ENCODE measurements around the gene MAP3K14. TPM values are rescaled to one million over a fixed set of nuclear protein-coding genes. Genes with fewer than 3 reads are reported as not detected.

Gene MAP3K14
- total and polyA plus RNA-seq, 10 of the 15 experiments (the other 5 are each of a cell fraction or from before 2014, with no cell fraction given), result 2.1 to 33.3 (median 19.7) TPM

DNA sequence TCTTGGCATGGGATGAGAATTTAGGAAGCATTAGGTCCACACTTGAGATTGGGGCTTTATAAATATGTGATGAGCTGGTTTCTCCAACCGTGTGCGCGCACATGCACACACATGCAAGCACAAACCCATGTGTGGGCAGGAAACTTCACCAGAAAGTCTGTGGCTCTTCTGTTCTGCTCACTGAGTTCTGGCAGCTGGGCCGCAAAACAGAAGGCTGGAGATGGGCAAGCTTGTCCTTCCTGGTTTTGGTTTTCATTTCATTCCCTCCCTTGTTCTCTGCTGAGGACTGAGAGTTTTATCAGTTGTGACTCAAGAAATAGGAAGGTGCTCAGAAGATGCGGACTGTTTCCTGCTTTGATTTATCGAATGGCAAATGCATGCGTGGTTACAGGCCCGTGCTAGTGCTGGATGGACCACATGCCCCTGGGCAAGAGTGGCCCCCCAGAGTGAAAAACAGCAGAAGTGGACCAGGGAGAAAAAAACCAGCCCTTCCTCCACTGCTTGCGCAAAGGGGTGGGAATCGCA lies 14.1 kb downstream of the MAP3K14 start (continued):
- TF ChIP-seq LARP7 (IDR thresholded peaks at IDR 0.05) (no peak), POLR2AphosphoS5 (IDR thresholded peaks at IDR 0.05; ENCODE audit: low read length) (peak; percentile 48), TCF12 (IDR thresholded peaks at IDR 0.05; ENCODE audit: low read depth, low read length) (peak; percentile 93), ZSCAN29 (IDR thresholded peaks at IDR 0.05) (no peak), HCFC1 (IDR thresholded peaks at IDR 0.05; ENCODE audit: low read length) (no peak), FOXM1 (IDR thresholded peaks at IDR 0.05; ENCODE audit: low read depth, low read length) (peak; percentile 15; the same call in 1 of the 2 replicates), SREBF2 (IDR thresholded peaks at IDR 0.05; ENCODE audit: low read length) (no peak), SREBF1 (IDR thresholded peaks at IDR 0.05; ENCODE audit: low read length) (no peak), EGR1 (IDR thresholded peaks at IDR 0.05; ENCODE audit: borderline replicate concordance in 1 of 2, low read depth in 2 of 2, low read length in 2 of 2) (peak in 1 of 2 experiments; percentile 34; a peak in 1 of 3 replicates), EP300 (IDR thresholded peaks at IDR 0.05; ENCODE audit: borderline replicate concordance in 1 of 2, control insufficient read depth in 1 of 2, low read depth in 2 of 2, low read length in 2 of 2) (peak in 1 of 2 experiments; percentile 41; a peak in 1 of 4 replicates), ZZZ3 (IDR thresholded peaks at IDR 0.05; ENCODE audit: control insufficient read depth, insufficient read length, low read depth) (no peak), EED (IDR thresholded peaks at IDR 0.05; ENCODE audit: low read depth) (peak; percentile 96), CEBPB (IDR thresholded peaks at IDR 0.05; ENCODE audit: borderline replicate concordance in 1 of 2, low read depth in 2 of 2, low read length in 2 of 2) (no peak), KDM1A (IDR thresholded peaks at IDR 0.05; ENCODE audit: borderline replicate concordance) (no peak), RBBP5 (conservative IDR thresholded peaks at IDR 0.05) (no peak), RCOR1 (conservative IDR thresholded peaks at IDR 0.05; ENCODE audit: low read depth, low read length) (no peak), RAD51 (IDR thresholded peaks at IDR 0.05) (no peak)
- TF ChIP-seq, protein P1, sequence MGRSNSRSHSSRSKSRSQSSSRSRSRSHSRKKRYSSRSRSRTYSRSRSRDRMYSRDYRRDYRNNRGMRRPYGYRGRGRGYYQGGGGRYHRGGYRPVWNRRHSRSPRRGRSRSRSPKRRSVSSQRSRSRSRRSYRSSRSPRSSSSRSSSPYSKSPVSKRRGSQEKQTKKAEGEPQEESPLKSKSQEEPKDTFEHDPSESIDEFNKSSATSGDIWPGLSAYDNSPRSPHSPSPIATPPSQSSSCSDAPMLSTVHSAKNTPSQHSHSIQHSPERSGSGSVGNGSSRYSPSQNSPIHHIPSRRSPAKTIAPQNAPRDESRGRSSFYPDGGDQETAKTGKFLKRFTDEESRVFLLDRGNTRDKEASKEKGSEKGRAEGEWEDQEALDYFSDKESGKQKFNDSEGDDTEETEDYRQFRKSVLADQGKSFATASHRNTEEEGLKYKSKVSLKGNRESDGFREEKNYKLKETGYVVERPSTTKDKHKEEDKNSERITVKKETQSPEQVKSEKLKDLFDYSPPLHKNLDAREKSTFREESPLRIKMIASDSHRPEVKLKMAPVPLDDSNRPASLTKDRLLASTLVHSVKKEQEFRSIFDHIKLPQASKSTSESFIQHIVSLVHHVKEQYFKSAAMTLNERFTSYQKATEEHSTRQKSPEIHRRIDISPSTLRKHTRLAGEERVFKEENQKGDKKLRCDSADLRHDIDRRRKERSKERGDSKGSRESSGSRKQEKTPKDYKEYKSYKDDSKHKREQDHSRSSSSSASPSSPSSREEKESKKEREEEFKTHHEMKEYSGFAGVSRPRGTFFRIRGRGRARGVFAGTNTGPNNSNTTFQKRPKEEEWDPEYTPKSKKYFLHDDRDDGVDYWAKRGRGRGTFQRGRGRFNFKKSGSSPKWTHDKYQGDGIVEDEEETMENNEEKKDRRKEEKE (IDR thresholded peaks at IDR 0.05), result no peak
- TF ChIP-seq, protein P2, sequence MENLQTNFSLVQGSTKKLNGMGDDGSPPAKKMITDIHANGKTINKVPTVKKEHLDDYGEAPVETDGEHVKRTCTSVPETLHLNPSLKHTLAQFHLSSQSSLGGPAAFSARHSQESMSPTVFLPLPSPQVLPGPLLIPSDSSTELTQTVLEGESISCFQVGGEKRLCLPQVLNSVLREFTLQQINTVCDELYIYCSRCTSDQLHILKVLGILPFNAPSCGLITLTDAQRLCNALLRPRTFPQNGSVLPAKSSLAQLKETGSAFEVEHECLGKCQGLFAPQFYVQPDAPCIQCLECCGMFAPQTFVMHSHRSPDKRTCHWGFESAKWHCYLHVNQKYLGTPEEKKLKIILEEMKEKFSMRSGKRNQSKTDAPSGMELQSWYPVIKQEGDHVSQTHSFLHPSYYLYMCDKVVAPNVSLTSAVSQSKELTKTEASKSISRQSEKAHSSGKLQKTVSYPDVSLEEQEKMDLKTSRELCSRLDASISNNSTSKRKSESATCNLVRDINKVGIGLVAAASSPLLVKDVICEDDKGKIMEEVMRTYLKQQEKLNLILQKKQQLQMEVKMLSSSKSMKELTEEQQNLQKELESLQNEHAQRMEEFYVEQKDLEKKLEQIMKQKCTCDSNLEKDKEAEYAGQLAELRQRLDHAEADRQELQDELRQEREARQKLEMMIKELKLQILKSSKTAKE (IDR thresholded peaks at IDR 0.05; ENCODE audit: low read depth, poor library complexity, severe bottlenecking), result peak; percentile 45
- TF ChIP-seq, protein P3, sequence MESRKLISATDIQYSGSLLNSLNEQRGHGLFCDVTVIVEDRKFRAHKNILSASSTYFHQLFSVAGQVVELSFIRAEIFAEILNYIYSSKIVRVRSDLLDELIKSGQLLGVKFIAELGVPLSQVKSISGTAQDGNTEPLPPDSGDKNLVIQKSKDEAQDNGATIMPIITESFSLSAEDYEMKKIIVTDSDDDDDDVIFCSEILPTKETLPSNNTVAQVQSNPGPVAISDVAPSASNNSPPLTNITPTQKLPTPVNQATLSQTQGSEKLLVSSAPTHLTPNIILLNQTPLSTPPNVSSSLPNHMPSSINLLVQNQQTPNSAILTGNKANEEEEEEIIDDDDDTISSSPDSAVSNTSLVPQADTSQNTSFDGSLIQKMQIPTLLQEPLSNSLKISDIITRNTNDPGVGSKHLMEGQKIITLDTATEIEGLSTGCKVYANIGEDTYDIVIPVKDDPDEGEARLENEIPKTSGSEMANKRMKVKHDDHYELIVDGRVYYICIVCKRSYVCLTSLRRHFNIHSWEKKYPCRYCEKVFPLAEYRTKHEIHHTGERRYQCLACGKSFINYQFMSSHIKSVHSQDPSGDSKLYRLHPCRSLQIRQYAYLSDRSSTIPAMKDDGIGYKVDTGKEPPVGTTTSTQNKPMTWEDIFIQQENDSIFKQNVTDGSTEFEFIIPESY (IDR thresholded peaks at IDR 0.05), result no peak
- TF ChIP-seq, protein P4, sequence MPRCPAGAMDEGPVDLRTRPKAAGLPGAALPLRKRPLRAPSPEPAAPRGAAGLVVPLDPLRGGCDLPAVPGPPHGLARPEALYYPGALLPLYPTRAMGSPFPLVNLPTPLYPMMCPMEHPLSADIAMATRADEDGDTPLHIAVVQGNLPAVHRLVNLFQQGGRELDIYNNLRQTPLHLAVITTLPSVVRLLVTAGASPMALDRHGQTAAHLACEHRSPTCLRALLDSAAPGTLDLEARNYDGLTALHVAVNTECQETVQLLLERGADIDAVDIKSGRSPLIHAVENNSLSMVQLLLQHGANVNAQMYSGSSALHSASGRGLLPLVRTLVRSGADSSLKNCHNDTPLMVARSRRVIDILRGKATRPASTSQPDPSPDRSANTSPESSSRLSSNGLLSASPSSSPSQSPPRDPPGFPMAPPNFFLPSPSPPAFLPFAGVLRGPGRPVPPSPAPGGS (IDR thresholded peaks at IDR 0.05; ENCODE audit: borderline replicate concordance, insufficient read depth, low read depth, low read length, poor library complexity, severe bottlenecking), result no peak

All from GM12878 (cell line).